ENCODE data around the gene COA1. TPM values are rescaled to one million over a fixed set of nuclear protein-coding genes. Genes with fewer than 3 reads are reported as not detected.

The COA1 gene
- total RNA-seq, 6 experiments from 2014 or later: 52.5 to 61.5 (median 57.3) TPM

GRCh38 chr7:43647673-43648472 lies 81.5 kb downstream of the COA1 start:
- Mint-ChIP-seq H3K9me3 (no peaks in the 10 kb centered on the region; the same call in 1 of the 2 replicates), H3K36me3 (ENCODE audit: low read depth) (peaks cover 37% of the 10 kb centered on the region), H3K27ac (peak overlapping the region; percentile 97), H3K4me1 (ENCODE audit: low read depth) (peaks cover 96% of the 10 kb centered on the region), H3K27me3 (ENCODE audit: insufficient read depth) (peaks cover 9% of the 10 kb centered on the region), H3K4me3 (peak overlapping the region; percentile 83)
- peak; percentile 99 for DNase-seq
- TF ChIP-seq CTCF (IDR thresholded peaks at IDR 0.05): no peak

GRCh38 chr7:43647339-43647672 lies 82.0 kb downstream of the COA1 start:
- no peak for TF ChIP-seq CTCF (IDR thresholded peaks at IDR 0.05)
- Mint-ChIP-seq H3K27ac (peak overlapping the region; percentile 97), H3K4me1 (ENCODE audit: low read depth) (peaks cover 98% of the 10 kb centered on the region), H3K9me3 (no peaks in the 10 kb centered on the region; the same call in 1 of the 2 replicates), H3K27me3 (ENCODE audit: insufficient read depth) (peaks cover 14% of the 10 kb centered on the region), H3K4me3 (peak overlapping the region; percentile 83), H3K36me3 (ENCODE audit: low read depth) (peaks cover 40% of the 10 kb centered on the region)
- peak; percentile 61 for DNase-seq

- TF ChIP-seq CTCF (IDR thresholded peaks at IDR 0.05): no peak
- Mint-ChIP-seq H3K4me3 (peak overlapping the region; percentile 83), H3K27ac (peak overlapping the region; percentile 97), H3K36me3 (ENCODE audit: low read depth) (peaks cover 40% of the 10 kb centered on the region), H3K9me3 (no peaks in the 10 kb centered on the region; the same call in 1 of the 2 replicates), H3K27me3 (ENCODE audit: insufficient read depth) (peaks cover 18% of the 10 kb centered on the region), H3K4me1 (ENCODE audit: low read depth) (peaks cover 93% of the 10 kb centered on the region)
- peak; percentile 62 for DNase-seq
Measured at GRCh38 chr7:43646603-43647338, 82.6 kb downstream of the COA1 start.

GRCh38 chr7:43645699-43646226 lies 83.6 kb downstream of the COA1 start:
- peaks cover 39% of the 10 kb centered on the region for H3K36me3 Mint-ChIP-seq (ENCODE audit: low read depth)
- H3K4me3 Mint-ChIP-seq: peak overlapping the region; percentile 83
- H3K4me1 Mint-ChIP-seq (ENCODE audit: low read depth): peaks cover 88% of the 10 kb centered on the region
- H3K27me3 Mint-ChIP-seq (ENCODE audit: insufficient read depth): peaks cover 18% of the 10 kb centered on the region
- no peaks in the 10 kb centered on the region; the same call in 1 of the 2 replicates for H3K9me3 Mint-ChIP-seq
- no peak for TF ChIP-seq CTCF (IDR thresholded peaks at IDR 0.05)
- H3K27ac Mint-ChIP-seq: peak overlapping the region; percentile 97
- no peak for DNase-seq

DNA sequence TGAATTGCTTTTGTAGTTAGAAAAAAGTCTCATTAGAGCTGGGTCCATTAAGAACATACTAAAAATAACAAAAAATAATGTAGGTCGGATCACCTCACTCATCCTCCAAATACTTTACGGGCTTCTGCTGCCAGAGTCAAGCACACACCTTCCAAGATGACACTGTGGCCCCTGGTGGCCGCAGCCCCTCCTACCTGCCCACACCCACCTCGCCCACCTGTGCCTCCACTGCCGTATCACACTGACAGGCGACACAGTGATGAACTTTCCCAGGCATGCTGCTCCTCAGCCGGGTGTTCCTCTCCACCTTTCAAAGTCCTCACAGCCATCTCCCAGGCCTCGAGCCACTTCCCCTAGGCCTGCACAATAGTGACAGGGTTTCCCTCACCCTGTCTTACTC lies 85.5 kb downstream of the COA1 start:
- no peak for TF ChIP-seq CTCF (IDR thresholded peaks at IDR 0.05)
- Mint-ChIP-seq H3K36me3 (ENCODE audit: low read depth) (peaks cover 58% of the 10 kb centered on the region), H3K4me1 (ENCODE audit: low read depth) (peaks cover 88% of the 10 kb centered on the region), H3K4me3 (no peak overlapping the region; the same call in 1 of the 2 replicates), H3K9me3 (no peaks in the 10 kb centered on the region; the same call in 1 of the 2 replicates), H3K27me3 (ENCODE audit: insufficient read depth) (peaks cover 22% of the 10 kb centered on the region), H3K27ac (peak overlapping the region; percentile 69)
- no peak for DNase-seq
